GM19438 (cell line): ENCODE results near the gene PRUNE1.
A peak's percentile ranks its signal among the peaks of the same experiment; 100 is the strongest.

Source experiments
- ATAC-seq: cut with Tn5 transposase; IDR thresholded peaks from one replicate; pipeline ENCODE4 v1.9.1; 2021; ENCODE audit warnings: low read depth; ENCODE audit not compliant: unreplicated experiment

PRUNE1 gene

GRCh38 chr1:151008244-151009205 lies at the start of gene PRUNE1:
Gene PRUNE1, plus strand, starts transcription at chr1:151008449. Its CDS starts 184 bp downstream, at chr1:151008633.
- ATAC-seq = no peak

- ATAC-seq = no peak
Observed at GRCh38 chr1:150960646-150961045, 47.6 kb upstream of the PRUNE1 start.

GRCh38 chr1:150961756-150962155 lies 46.5 kb upstream of the PRUNE1 start:
- ATAC-seq = no peak

GRCh38 chr1:150963321-150964163 lies 44.7 kb upstream of the PRUNE1 start:
- ATAC-seq = no peak

GRCh38 chr1:150964164-150964489 lies 44.1 kb upstream of the PRUNE1 start:
- ATAC-seq = no peak

- ATAC-seq = no peak
Observed at GRCh38 chr1:150965605-150966004, 42.6 kb upstream of the PRUNE1 start.

GRCh38 chr1:150966011-150966410 lies 42.2 kb upstream of the PRUNE1 start:
- no peak for ATAC-seq

GRCh38 chr1:150967936-150968335 lies 40.3 kb upstream of the PRUNE1 start:
- no peak for ATAC-seq

- no peak for ATAC-seq
Observed at GRCh38 chr1:150968491-150968890, 39.8 kb upstream of the PRUNE1 start.

- ATAC-seq = no peak
Observed at GRCh38 chr1:150969626-150970025, 38.6 kb upstream of the PRUNE1 start.

- ATAC-seq = no peak
Observed at GRCh38 chr1:150970808-150971582, 37.3 kb upstream of the PRUNE1 start.

GRCh38 chr1:150971583-150972416 lies 36.4 kb upstream of the PRUNE1 start:
- ATAC-seq = no peak

GRCh38 chr1:150972417-150972940 lies 35.8 kb upstream of the PRUNE1 start:
- no peak for ATAC-seq

- no peak for ATAC-seq
Observed at GRCh38 chr1:150973258-150973835, 34.9 kb upstream of the PRUNE1 start.

GRCh38 chr1:150973836-150974579 lies 34.2 kb upstream of the PRUNE1 start:
- ATAC-seq = peak; percentile 37

- peak; percentile 53 for ATAC-seq
Observed at GRCh38 chr1:150974580-150975478, 33.4 kb upstream of the PRUNE1 start, which contains the start of gene CERS2. Gene CERS2, minus strand, starts transcription at chr1:150974835. Its CDS starts 5,745 bp downstream, at chr1:150969090.

- no peak for ATAC-seq
Observed at GRCh38 chr1:150976401-150976821, 31.8 kb upstream of the PRUNE1 start.
